ENCODE data around the gene ETV1.

- TF ChIP-seq MAFK (IDR thresholded peaks at IDR 0.05; ENCODE audit: low read depth, low read length): no peak
- TF ChIP-seq CTCF (conservative IDR thresholded peaks at IDR 0.05; ENCODE audit: low read depth, low read length): 0 out of 2 replicates have a peak, but pooled peaks have one; percentile 1
- no peak for TF ChIP-seq POLR2A (IDR thresholded peaks at IDR 0.05; ENCODE audit: low read depth, low read length)
- TF ChIP-seq SMC3 (IDR thresholded peaks at IDR 0.05; ENCODE audit: low read depth, low read length): no peak
- TF ChIP-seq RFX5 (IDR thresholded peaks at IDR 0.05; ENCODE audit: low read depth, low read length): no peak
- TF ChIP-seq CEBPB (IDR thresholded peaks at IDR 0.05; ENCODE audit: low read depth, low read length): no peak
- TF ChIP-seq USF2 (IDR thresholded peaks at IDR 0.05; ENCODE audit: low read depth, low read length): no peak
Measured at GRCh38 chr7:13879994-13880686, 109.3 kb downstream of the ETV1 start.
